GM21528 (cell line): ENCODE measurements around the gene GLT1D1.
"Not testable (repeated sequence)": the region's sequence is repeated elsewhere in the genome, so short reads cannot be mapped to it uniquely, and the experiment has no call there.

ENCODE experiments used
- ATAC-seq: cut with Tn5 transposase; IDR thresholded peaks from one replicate; pipeline ENCODE4 v1.9.1; 2021; ENCODE audit warnings: mild to moderate bottlenecking, moderate library complexity; ENCODE audit not compliant: unreplicated experiment, low FRiP score

The GLT1D1 gene

GRCh38 chr12:128852885-128853599 is at the start of gene GLT1D1:
Gene GLT1D1 (plus strand): TSS chr12:128853478. CDS start chr12:128853582, 104 bp downstream.
- no peak for ATAC-seq

- no peak for ATAC-seq
Measured at GRCh38 chr12:128803788-128804187, 49.5 kb upstream of the GLT1D1 start.

- no peak for ATAC-seq
Measured at GRCh38 chr12:128804762-128805161, 48.5 kb upstream of the GLT1D1 start.

- ATAC-seq = not testable (repeated sequence)
Measured at GRCh38 chr12:128805406-128805805, 47.9 kb upstream of the GLT1D1 start.

- ATAC-seq = no peak
Measured at GRCh38 chr12:128806573-128806972, 46.7 kb upstream of the GLT1D1 start.

GRCh38 chr12:128807161-128807724 is 46.0 kb upstream of the GLT1D1 start:
- no peak for ATAC-seq

GRCh38 chr12:128808651-128809050 is 44.6 kb upstream of the GLT1D1 start:
- ATAC-seq = no peak

- peak; percentile 66 for ATAC-seq
Measured at GRCh38 chr12:128810182-128811127, 42.8 kb upstream of the GLT1D1 start.

GRCh38 chr12:128811806-128812205 is 41.5 kb upstream of the GLT1D1 start:
- no peak for ATAC-seq

- ATAC-seq = no peak
Measured at GRCh38 chr12:128813392-128813791, 39.9 kb upstream of the GLT1D1 start.

GRCh38 chr12:128813883-128814282 is 39.4 kb upstream of the GLT1D1 start:
- no peak for ATAC-seq

GRCh38 chr12:128814411-128815261 is 38.6 kb upstream of the GLT1D1 start:
- no peak for ATAC-seq

GRCh38 chr12:128815779-128816642 is 37.3 kb upstream of the GLT1D1 start:
- ATAC-seq = no peak

GRCh38 chr12:128816643-128816920 is 36.7 kb upstream of the GLT1D1 start:
- no peak for ATAC-seq

GRCh38 chr12:128817111-128818015 is 35.9 kb upstream of the GLT1D1 start:
- peak; percentile 45 for ATAC-seq

GRCh38 chr12:128818065-128819022 is 34.9 kb upstream of the GLT1D1 start:
- ATAC-seq = peak; percentile 49
